Effector memory CD4-positive, alpha-beta T cell (primary cell): ENCODE measurements around the gene RAB37.

Experiments used
- DNase-seq, 3 donors: peaks; one replicate each; pipeline ENCODE4 v3.0.0-alpha.2; 2020
- H3K27ac ChIP-seq: 2 replicates; pipeline ENCODE4 v1.7.0; 2013; ENCODE audit warnings: mild to moderate bottlenecking, low read length, moderate library complexity; ENCODE audit not compliant: insufficient read depth, poor library complexity, severe bottlenecking
- H3K27me3 ChIP-seq: replicated peaks from 2 replicates; pipeline ENCODE4 v1.7.0; 2013; ENCODE audit warnings: mild to moderate bottlenecking, low read length; ENCODE audit not compliant: insufficient read depth, control insufficient read depth, poor library complexity, severe bottlenecking
- H3K36me3 ChIP-seq: 2 replicates; pipeline ENCODE4 v1.7.0; 2013; ENCODE audit warnings: mild to moderate bottlenecking, low read length, moderate library complexity; ENCODE audit not compliant: control insufficient read depth, insufficient read depth
- H3K4me1 ChIP-seq: 2 replicates; pipeline ENCODE4 v1.7.0; 2013; ENCODE audit warnings: low read length, mild to moderate bottlenecking; ENCODE audit not compliant: control insufficient read depth, insufficient read depth, poor library complexity, severe bottlenecking
- H3K4me3 ChIP-seq: 2 replicates; pipeline ENCODE4 v1.7.0; 2013; ENCODE audit warnings: low read length, low read depth, mild to moderate bottlenecking; ENCODE audit not compliant: insufficient read depth, poor library complexity, severe bottlenecking
- H3K9me3 ChIP-seq: 2 replicates; pipeline ENCODE4 v1.7.0; 2013; ENCODE audit warnings: mild to moderate bottlenecking, low read length, moderate library complexity; ENCODE audit not compliant: control insufficient read depth

Gene RAB37

DNA sequence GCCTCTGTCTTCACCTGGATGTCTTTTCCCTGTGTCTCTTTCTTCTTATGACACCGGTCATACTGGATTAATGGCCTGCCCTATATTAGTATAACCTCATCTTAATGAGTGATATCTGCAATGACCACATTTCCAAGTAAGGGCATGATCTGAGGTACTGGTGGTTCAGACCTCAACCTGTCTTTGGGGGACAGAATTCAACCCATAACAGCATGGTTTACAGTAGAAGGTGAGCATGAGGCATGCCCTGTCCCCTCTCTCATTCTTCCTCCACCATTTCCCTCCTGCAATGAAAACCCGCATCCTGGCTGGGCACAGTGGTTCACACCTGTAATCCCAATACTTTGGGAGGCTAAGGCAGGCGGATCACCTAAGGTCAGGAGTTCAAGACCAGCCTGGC is 2.8 kb upstream of the RAB37 start:
- Histone ChIP-seq H3K4me1 (peaks cover 41% of the 10 kb centered on the region), H3K36me3 (no peaks in the 10 kb centered on the region), H3K4me3 (no peak overlapping the region), H3K9me3 (no peaks in the 10 kb centered on the region), H3K27me3 (no peaks in the 10 kb centered on the region), H3K27ac (no peak overlapping the region)
- DNase-seq: no peak

DNA sequence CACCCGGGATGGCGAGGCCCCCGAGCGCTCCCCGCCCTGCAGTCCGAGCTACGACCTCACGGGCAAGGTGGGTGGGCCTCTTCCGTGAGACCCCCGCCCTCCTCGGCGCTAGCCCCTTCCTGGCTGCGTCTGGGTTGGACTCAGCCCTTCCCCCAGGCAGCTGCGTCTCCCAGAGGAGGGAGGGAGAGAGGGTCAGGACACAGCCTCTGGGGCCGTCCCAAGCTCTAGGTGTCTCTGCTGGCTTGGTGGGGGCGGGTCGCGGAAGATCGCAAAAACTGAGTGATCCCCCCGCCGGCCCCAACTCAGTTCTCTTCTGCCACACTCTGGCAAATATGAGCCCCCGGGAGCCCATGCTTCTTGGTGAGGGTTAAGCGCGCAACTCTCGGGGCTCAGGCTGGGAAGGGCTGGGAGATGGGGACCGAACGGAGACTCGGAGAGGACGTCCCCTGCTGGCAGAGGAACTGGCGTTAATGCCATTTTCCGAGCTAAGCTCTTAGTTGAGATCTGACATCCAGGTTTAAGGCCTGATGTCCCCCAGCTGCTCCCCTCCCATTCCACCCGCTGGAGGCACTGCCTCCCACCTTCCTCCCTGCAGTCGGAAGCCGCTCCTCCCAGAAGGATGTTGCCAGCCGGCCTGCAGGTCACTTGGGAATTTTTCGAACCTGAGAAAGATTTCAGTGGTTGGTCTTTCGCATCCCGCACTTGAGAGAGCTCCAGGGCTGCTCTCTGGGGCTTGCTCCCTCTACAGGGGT is 419 bp downstream of the RAB37 start:
- no peak for DNase-seq
- no peaks in the 10 kb centered on the region for H3K27me3 ChIP-seq
- peaks cover 52% of the 10 kb centered on the region for H3K4me1 ChIP-seq
- H3K4me3 ChIP-seq: peak overlapping the region; percentile 74
- peak overlapping the region; percentile 75 for H3K27ac ChIP-seq
- no peaks in the 10 kb centered on the region for H3K36me3 ChIP-seq
- H3K9me3 ChIP-seq: no peaks in the 10 kb centered on the region

DNA sequence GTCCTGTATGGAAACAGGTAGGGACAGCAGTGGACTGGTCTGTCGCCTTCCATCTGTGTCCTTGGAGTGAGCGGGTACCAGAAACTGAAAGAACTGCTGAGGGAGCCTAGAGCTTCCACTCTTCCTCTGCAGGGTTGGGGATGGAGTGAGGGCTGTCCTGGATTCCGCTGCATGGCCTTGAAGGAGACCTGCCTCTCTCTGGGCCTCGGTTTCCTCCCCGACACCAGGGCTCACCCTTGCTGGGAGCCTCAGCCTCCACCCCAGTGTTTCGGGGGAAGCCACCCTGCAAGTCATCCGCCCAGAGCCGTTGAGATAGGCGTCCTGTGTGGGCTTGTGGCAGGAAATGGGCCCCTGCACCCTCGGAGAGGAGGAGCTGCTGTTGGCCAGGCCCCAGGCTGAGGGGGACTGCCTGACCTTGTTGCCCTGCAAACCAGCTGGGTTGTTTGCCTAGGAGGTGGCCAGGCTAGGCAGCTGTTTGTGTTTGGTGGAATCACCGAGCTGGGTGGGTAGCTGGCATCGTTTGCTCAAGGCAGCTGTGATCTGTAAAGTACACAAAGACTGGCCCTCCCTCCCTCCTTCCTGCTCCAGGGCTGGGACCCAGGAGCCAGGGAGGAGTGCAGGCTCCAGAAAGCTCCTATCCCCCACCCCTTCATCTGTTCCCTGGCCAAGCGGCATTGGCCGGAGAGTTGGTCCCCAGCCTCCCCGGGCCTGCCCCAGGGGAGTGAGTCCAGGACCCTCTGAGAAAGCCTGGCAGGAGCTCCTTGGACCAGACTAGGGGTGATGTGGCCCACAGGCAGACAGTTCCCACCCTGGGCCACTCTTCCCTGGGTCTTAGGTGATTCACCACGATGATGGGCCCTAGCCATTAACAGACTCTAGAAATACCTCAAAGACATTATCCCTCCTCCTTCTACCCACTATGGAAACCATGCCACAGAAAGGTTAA is 1.3 kb downstream of the RAB37 start:
- H3K4me3 ChIP-seq: peak overlapping the region; percentile 74

DNA sequence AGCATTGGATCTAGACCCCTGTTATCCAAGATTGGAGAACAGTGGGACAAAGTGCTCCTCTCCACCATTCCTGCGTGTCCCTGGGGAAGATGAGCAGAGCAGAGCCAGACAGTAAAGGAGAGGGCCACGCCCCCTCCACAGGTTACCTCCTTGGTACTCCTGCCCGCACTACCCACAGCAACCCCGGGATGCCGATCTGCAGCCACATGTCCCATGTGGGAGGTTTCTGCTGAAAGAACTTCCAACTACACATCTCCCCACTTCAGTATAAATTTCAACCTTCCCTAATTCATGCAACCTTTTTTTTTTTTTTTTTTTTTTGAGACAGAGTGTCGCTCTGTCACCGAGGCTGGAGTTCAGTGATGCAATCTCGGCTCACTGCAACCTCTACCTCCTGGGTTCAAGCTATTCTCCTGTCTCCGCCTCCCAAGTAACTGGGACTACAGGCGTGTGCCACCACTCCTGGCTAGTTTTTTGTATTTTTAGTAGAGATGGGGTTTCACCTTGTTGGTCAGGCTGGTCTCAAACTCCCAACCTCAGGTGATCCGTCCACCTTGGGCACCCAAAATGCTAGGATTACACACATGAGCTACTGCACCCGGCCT is 2.3 kb downstream of the RAB37 start:
- H3K36me3 ChIP-seq: no peaks in the 10 kb centered on the region
- H3K4me3 ChIP-seq: peak overlapping the region; percentile 74
- no peaks in the 10 kb centered on the region for H3K27me3 ChIP-seq
- peak overlapping the region; percentile 75 for H3K27ac ChIP-seq
- no peak for DNase-seq
- H3K4me1 ChIP-seq: peaks cover 69% of the 10 kb centered on the region
- no peaks in the 10 kb centered on the region for H3K9me3 ChIP-seq

More for the DNA sequence above, 1.3 kb downstream of the RAB37 start:
- H3K9me3 ChIP-seq: no peaks in the 10 kb centered on the region
- peak; percentile 60 to 67 (median 65) for DNase-seq
- H3K4me1 ChIP-seq: peaks cover 59% of the 10 kb centered on the region
- H3K27ac ChIP-seq: peak overlapping the region; percentile 75
- H3K36me3 ChIP-seq: no peaks in the 10 kb centered on the region
- H3K27me3 ChIP-seq: no peaks in the 10 kb centered on the region

DNA sequence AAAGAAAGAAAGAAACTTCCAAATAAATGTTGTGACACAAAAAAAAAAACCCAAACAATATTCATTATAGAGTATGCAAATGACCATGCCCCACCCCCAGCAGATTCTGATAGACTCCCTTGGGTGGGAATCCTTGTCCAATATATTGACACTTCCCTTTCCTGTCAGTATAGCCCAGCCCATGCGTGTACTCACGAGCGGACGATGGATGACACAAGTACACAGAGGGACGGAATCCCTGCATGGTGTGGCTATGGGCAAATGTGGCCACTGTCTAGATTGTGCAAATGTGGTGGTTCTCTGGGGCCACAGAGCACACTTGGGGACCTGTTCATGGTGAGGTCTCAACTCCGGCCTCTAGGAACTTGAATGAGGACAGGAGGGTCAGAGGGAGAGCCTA is 3.1 kb downstream of the RAB37 start:
- H3K27me3 ChIP-seq: no peaks in the 10 kb centered on the region
- DNase-seq: no peak
- H3K4me3 ChIP-seq: no peak overlapping the region
- no peaks in the 10 kb centered on the region for H3K9me3 ChIP-seq
- H3K4me1 ChIP-seq: peaks cover 78% of the 10 kb centered on the region
- peak overlapping the region; percentile 35 for H3K27ac ChIP-seq
- no peaks in the 10 kb centered on the region for H3K36me3 ChIP-seq

DNA sequence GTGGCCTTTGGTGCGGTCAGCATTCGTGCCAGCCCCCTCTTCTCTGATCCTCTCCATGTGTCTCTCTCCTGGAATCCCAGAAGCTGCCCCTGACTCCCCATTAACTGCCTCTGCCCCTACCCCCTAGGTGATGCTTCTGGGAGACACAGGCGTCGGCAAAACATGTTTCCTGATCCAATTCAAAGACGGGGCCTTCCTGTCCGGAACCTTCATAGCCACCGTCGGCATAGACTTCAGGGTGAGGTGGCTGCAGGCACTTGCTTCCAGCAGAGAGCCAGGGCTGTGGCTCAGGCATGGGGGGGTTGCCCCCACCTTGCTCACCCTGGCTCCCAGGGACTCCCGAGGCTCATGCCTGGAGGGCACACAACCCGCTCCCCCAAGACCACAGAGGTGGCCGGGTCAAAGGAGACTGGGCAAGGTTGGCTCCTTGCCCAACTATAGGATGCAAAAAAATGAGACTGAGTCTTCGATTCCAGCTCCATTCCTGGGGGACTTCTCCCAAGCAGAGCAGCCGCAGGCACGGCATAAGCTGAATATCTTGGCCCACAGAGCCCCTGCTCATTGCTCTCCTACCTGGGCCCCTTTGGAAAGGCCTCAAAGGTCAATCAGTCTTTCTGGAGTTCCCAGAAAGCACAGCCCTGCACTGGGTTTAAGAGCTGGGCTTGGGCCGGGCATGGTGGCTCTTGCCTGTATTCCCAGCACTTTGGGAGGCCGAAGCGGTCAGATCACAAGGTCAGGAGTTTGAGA is 3.8 kb downstream of the RAB37 start:
- H3K9me3 ChIP-seq: no peaks in the 10 kb centered on the region
- H3K4me1 ChIP-seq: peaks cover 80% of the 10 kb centered on the region
- no peak for DNase-seq
- no peaks in the 10 kb centered on the region for H3K27me3 ChIP-seq
- peak overlapping the region; percentile 35 for H3K27ac ChIP-seq
- H3K4me3 ChIP-seq: no peak overlapping the region
- no peaks in the 10 kb centered on the region for H3K36me3 ChIP-seq

DNA sequence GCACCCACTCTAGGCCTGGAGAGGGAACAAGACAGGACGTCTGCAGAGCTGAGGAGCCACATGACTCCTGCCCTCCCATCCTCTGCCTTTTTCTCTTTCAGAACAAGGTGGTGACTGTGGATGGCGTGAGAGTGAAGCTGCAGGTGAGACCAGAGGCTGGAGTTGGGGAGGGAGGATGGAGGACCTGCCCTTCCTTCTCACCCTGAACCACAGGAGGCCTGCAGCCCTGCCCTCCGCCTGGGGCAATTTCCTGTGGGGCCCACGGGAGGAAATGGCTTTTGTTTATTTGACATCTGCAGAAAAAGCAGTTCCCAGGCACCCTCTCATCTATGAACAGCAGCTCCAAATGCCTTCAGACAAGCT is 5.1 kb downstream of the RAB37 start:
- Histone ChIP-seq H3K27ac (peak overlapping the region; percentile 28), H3K4me3 (peak overlapping the region; percentile 1), H3K27me3 (no peaks in the 10 kb centered on the region)

DNA sequence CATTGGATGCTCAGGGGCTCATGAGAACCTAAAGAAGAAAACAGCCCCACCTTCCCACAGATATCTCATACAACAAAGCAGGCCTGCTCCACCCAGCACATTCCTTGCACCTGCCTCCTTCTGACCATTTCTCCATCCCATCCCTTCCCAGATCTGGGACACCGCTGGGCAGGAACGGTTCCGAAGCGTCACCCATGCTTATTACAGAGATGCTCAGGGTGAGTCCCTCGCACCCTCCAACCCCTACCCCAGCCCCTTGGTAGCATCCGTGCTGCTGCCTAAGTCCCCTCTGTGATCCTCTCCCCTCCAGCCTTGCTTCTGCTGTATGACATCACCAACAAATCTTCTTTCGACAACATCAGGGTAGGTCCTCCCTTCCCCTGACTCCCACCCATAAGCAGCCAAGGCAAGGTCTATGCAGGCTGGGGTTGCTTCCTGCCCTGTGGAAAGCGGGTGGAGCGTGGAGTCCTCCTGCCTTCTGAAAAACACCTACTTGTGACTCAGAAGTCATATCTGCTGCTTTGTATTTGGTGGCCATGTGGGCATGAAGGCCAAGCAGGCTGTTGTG is 6.0 kb downstream of the RAB37 start:
- Histone ChIP-seq H3K4me3 (no peak overlapping the region), H3K9me3 (no peaks in the 10 kb centered on the region), H3K4me1 (peaks cover 87% of the 10 kb centered on the region), H3K36me3 (no peaks in the 10 kb centered on the region), H3K27ac (peak overlapping the region; percentile 47), H3K27me3 (no peaks in the 10 kb centered on the region)
- no peak for DNase-seq

More for the DNA sequence above, 5.1 kb downstream of the RAB37 start:
- no peaks in the 10 kb centered on the region for H3K9me3 ChIP-seq
- no peaks in the 10 kb centered on the region for H3K36me3 ChIP-seq
- no peak for DNase-seq
- H3K4me1 ChIP-seq: peaks cover 84% of the 10 kb centered on the region

DNA sequence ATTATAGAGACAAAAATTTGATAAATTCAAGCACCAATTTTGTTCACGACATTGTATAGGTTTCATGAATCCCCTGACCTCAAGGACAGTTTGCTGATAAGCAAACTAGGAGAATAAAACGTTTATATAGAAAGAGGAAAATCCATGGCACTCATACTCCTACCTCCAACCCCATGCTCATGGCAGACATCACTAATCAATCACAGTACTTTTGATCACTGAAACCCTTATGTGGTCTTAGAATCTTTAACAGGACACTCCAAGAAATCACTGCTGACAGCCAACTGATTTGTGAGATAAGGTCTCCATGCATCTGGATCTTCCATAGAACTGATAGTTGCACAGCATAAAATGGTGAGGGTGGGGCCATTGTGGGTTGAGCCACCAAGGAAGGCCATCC is 6.7 kb downstream of the RAB37 start:
- H3K4me1 ChIP-seq: peaks cover 80% of the 10 kb centered on the region

More for the DNA sequence above, 6.7 kb downstream of the RAB37 start:
- Histone ChIP-seq H3K27me3 (no peaks in the 10 kb centered on the region), H3K9me3 (no peaks in the 10 kb centered on the region), H3K4me3 (no peak overlapping the region), H3K36me3 (no peaks in the 10 kb centered on the region), H3K27ac (peak overlapping the region; percentile 47)
- DNase-seq: no peak
